Fibroblast of lung (primary cell): ENCODE results near the gene RNLS.

Experiments
- EZH2 ChIP-seq: IDR thresholded peaks from 2 replicates; pipeline ENCODE4 v1.5.1; 2012; ENCODE audit warnings: low read length, control low read depth, mild to moderate bottlenecking; ENCODE audit errors: missing control alignments
- TF ChIP-seq, protein P1 (sequence below), 2 donors: IDR thresholded peaks in 1 of 2; conservative IDR thresholded peaks in 1 of 2; 1 replicate in 1 of 2; 2 replicates in 1 of 2; pipeline ENCODE4 v1.5.1; 2011 to 2012; ENCODE audit warnings: low read length in 2 of 2, control low read depth in 1 of 2, inconsistent platforms in 1 of 2, low read depth in 1 of 2, mild to moderate bottlenecking in 1 of 2

DNA sequence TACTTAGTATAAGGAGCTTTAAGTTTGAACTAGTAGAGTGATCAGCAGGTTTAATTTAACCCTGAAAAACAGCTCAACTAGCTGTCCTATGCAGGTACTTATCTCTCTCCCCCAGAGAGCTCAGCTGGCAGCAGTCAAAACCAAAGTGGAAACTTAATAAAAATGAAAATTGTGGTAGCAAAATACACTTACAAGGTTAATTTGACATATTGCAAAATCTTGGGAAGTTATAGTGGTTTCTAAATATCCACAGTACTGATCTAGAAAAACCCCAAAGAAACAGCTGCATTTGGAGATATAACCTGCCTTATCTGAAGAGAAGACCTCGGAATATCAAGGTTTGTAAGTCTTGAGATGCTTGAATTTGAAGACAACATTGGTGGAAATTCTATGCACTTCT lies 269.2 kb downstream of the RNLS start:
- TF ChIP-seq, protein P1, sequence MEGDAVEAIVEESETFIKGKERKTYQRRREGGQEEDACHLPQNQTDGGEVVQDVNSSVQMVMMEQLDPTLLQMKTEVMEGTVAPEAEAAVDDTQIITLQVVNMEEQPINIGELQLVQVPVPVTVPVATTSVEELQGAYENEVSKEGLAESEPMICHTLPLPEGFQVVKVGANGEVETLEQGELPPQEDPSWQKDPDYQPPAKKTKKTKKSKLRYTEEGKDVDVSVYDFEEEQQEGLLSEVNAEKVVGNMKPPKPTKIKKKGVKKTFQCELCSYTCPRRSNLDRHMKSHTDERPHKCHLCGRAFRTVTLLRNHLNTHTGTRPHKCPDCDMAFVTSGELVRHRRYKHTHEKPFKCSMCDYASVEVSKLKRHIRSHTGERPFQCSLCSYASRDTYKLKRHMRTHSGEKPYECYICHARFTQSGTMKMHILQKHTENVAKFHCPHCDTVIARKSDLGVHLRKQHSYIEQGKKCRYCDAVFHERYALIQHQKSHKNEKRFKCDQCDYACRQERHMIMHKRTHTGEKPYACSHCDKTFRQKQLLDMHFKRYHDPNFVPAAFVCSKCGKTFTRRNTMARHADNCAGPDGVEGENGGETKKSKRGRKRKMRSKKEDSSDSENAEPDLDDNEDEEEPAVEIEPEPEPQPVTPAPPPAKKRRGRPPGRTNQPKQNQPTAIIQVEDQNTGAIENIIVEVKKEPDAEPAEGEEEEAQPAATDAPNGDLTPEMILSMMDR (conservative IDR thresholded peaks at IDR 0.05 in 1 of 2, IDR thresholded peaks at IDR 0.05 in 1 of 2; ENCODE audit: low read depth in 1 of 2, low read length in 2 of 2): no peak
- no peak for TF ChIP-seq EZH2
